Activated CD8-positive, alpha-beta memory T cell treated with anti-CD3 and anti-CD28 coated beads for 36 hours (primary cell): ENCODE measurements around the gene TAS1R2. TPM values are rescaled to one million over a fixed set of nuclear protein-coding genes. Genes with fewer than 3 reads are reported as not detected.

ENCODE experiments used
- CTCF ChIA-PET: fragments of 350-600 bp; sonication (Branson Sonifier 250); formaldehyde crosslinking; loops from one replicate; lab custom pipeline; 2021; ENCODE audit warnings: antibody characterized with exemption; lab: Charles Lee
- POLR2A ChIA-PET: fragments of 350-600 bp; sonication (Branson Sonifier 250); formaldehyde crosslinking; loops from one replicate; lab custom pipeline; 2021; ENCODE audit warnings: antibody characterized with exemption; lab: Charles Lee
- total RNA-seq, 2 experiments: library from RNA; stranded (reverse); gene quantifications; one replicate each; pipeline ENCODE4 v1.2.3, GENCODE V29; 2021

TAS1R2 gene
- total RNA-seq, 2 experiments from 2014 or later, result not detected

DNA sequence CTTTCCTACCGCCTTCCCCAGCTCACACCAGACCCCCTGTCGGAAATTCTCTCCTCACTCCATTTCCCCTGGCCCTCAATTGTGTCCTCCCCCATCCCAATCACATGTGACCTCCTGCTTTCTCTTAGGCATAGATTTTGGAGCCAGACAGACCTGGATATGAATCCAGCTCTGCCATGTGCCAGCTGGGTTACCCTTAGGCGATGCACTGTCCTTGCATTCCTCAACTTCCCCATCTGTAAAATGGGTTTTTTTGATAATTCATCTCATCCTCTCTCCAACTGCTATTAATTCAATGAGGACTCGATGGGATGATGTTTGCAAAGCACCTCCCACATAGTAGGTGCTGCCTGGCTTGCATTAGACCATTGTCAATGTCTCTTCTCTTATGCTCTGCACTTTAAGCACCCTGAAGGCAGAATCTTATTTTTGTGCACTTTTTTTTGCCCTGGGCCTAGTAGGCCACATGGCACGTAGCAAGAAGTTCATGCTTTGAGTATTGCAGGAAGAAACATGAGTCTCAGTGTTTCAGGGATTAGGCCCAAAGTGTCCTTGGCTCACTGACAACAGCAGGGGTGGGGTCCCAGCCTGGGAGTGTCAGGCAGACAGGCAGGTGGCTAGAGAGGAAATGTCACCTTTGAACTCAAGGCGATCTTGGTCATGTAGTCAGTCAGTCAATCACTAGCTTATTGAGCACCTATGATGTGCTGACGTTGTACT is 47.6 kb downstream of the TAS1R2 start:
- ChIA-PET POLR2A (no interaction called here), CTCF (no interaction called here)

DNA sequence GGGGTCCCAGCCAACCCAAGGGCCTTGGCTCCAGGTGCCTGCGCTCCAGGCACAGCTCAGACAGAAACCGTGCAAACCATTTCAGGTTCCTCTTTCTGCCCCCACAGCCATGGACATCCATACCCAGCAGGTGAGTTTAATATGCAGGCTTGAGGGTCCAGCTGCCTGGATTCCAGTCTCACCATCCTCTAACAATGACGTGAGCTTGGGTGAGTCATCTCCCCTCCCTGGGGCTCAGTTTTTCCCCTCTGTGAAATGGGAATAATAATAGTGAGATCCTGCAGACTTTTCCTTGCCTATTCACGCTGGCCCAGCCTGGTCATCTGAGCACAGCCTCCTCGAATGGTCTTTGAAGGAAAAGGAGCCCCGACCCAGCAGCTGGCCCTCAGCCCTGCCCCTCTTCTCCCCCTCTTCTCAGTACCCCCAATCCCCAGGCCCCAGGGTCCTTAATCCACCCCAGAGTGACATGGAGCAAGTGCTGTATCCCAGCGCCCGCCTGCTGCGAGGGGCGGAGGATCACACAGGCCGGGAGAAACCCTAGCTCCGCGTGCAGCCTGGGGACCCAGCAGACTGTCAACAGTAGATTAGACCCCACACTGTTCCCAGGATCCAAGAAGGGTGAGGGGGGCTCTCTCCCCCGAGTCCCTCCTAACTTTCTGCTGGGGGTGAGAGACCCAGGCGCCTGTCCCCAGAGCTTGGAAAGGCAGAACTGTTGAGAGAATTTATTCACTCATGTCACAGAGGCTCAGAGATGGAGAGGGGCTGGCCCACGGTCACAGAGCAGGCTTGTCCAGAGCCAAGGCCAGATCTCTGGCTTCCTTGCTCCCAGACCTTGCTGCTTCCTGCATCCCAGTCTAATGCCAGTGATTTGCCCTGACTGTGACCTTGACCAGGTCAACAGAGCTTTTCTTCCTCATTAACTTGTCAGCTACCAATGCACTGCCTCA is 49.2 kb downstream of the TAS1R2 start:
- ChIA-PET CTCF (no interaction called here), POLR2A (no interaction called here)

DNA sequence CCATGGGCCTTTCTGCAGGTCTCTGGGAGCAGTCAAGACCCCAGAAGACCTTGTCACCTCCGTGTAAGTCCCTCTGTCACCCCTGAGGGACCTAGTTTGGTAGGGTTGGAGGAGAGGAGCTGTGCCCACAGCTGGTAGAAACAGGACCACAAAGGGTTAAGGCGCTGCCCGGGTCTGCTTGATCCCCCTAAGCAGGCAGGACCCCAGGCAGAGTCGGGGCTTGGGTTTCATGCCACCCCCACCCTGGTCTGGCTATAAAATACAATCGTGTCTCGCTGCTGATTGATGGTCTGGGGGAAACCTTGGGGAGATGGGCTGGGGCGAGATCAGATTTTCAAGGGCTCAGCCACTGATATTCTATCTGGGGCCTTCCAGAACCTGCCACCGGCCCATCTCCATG is 50.9 kb downstream of the TAS1R2 start:
- ChIA-PET CTCF (no interaction called here), POLR2A (no interaction called here)

DNA sequence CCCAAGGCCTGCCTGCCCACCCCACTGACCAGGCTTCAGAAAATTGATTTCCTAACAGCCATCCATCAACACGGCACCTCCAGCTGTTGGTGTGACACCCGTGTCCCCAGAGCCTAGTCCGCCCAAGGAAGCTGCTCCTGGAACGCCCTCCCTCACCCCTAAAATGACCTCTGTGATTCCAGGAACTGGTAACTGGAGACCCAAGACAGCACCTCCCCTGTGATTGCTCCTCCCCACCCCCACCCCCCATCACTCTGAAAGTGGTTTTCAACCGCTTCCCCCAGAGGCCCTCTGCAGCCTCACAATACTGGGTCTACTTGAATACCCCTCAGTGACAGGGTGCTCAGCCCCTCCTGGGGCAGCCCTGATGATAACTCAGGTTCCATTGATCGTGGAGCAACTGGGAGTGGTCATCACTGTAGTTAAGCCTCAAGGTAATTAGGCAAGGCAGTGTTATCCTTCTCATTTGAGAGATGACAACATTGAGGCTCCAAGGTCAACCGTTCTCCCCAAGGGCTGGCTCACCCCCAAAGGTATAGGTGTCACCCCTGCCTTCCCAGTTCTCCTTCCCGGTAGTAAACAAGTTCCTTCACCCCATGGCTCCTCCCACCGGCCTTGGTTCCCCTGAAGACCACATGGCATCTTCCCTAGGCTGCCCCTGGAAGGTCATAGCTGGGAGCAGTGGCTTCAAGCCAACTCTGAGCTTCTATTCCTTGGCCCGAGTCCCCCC is 52.0 kb downstream of the TAS1R2 start:
- POLR2A ChIA-PET, result no interaction called here
- CTCF ChIA-PET, result interaction anchor here (1.0 kb wide), 1 partner anchor 210 kb away, joined by 3 read pairs; no protein-coding TSS in a partner anchor

DNA sequence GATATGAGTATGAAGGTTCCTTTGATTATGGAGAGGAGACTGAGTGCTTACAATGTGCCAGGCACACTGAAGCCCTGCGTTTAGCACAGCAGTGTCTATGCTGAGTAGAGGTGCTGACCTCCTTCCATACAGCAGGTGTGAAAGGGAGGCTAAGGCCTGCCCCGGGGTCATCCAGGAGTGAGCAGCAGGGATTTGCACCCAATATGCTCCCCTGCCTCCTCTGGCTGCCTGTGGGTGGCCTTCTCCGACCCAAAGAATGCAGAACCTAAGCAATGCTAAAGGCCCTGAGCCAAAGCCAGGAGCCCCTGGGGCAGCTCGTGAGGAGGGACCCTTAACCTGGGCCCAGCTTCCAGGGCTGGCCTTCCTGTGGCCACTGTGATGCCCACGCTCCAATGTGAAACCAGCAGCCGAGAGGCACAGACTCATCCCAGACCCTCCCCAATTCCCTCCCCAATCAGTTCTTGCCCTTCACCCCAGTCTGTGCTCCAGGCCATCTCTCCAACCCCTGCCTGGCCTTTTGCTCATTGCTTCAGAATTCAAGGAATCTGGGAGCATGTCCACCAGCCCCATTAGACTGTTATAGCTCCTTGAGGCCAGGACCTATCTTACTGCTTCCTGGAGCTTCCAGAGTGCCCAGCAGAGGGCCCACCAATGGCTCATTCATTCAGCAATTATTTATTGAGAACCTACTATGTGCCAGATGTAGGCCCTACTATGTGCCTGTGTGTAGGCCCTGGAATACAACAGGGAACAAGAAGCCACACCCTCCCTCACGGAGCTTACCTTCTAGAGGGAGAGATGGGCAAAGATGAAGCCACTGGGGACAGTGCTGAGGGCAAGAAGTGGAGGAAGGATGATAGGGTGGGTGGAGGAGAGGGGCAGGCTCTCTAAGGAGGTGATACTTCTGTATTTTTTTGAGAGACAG is 53.3 kb downstream of the TAS1R2 start:
- ChIA-PET POLR2A (no interaction called here), CTCF (no interaction called here)

DNA sequence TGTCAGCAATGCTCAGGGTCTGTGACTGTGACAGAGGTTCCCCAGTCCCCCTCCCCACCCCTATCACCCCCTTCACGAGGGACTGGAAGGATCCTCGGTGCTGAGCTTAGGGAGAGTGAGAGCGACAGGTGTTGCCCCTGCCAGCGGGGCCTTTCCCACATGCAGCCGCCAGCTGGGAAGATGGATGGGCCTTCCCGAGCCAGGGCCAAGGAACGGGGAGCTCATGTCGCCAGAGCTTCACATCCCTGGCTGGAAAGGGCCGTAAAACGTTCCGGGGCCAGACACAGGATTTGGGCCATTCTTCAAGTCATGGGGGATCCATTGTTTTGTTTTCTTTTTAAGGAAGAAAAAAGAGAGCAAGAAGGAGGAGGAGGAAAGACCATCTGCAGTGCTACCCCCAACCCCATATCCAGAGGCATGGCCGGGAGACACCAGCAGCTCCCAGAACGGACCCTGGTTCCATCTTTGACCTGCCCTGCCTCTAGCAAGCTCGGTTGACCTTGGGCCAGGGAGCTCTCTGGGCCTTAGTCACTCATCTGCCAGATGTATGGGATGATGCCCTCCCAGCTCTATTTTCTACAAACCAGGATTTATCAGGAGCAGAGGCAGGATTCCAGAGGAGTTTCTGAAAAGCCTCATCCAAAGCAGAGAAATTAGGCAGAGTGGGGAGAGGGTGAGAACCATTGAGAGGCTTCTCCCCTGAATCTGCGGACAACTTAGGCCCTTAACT is 54.1 kb downstream of the TAS1R2 start:
- POLR2A ChIA-PET, result no interaction called here

DNA sequence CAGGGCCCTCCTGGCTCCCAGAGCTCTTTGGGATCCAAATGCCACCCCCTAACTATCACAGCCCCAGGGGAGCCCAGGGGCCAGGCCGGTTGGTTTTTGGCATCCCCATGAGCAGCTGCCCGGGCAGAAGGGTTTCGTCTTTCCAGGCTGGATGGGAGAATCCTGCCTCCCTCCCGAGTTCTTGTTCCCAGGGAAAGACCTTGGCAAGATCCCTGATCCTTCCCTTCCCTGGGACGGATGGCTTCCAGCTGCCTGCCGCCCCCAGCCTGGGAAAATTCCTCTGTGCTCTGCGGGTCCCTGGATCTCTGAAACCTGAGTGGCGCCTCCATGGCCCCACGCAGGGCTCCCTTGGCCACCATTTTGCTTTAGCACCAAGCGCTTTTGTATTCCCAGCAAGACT is 55.6 kb downstream of the TAS1R2 start:
- CTCF ChIA-PET, result no interaction called here
- POLR2A ChIA-PET, result no interaction called here

More for the DNA sequence above, 54.1 kb downstream of the TAS1R2 start:
- CTCF ChIA-PET, result interaction anchor here (0.9 kb wide), 1 partner anchor 14 kb away, joined by 3 read pairs; no protein-coding TSS in a partner anchor

DNA sequence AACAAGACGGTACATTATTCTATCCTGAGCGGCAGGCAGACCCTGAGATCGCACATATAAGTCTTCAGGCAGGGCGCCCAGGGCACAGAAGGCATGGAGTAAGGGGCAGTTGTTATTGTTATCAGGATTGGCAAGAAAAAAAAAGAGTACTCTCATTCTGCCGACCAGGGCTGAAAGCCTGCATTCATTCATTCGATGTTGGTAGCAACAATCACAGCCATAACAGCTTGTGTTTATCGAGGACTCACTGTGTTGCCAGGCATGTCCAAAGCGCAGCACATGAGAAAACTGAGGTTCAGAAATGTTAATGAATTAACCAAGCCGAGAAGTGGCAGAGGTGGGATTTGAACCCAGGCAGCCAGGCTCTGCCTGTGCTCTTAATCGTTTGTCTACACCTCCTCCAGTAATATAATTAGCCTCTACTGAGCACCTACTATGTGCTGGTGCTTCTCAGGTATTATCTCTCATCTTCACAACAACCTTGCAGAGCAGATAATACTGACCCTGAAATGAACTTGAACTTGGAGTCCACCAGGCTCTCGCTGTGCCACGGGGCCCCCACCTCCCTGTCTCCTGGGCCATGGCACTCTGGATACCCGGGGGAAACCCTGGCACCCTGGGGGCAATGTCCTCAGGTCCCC is 56.2 kb downstream of the TAS1R2 start:
- CTCF ChIA-PET, result no interaction called here
- POLR2A ChIA-PET, result no interaction called here

DNA sequence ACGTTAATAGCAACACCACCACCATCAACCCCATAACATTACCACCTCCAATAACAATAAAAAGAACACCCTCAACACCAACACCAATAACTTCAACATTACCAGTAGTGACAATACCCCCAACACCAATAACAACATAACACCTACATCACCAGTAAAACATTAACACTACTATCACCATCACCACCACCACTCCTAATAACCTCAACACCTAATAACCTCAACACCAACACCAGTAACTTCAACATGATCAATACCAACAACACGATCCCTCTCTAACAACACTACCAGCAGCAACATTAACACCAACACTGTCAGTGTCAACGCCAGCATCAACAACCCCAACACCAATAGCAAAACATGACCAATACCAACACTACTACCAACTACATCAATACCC is 57.2 kb downstream of the TAS1R2 start:
- POLR2A ChIA-PET, result no interaction called here
- CTCF ChIA-PET, result no interaction called here

DNA sequence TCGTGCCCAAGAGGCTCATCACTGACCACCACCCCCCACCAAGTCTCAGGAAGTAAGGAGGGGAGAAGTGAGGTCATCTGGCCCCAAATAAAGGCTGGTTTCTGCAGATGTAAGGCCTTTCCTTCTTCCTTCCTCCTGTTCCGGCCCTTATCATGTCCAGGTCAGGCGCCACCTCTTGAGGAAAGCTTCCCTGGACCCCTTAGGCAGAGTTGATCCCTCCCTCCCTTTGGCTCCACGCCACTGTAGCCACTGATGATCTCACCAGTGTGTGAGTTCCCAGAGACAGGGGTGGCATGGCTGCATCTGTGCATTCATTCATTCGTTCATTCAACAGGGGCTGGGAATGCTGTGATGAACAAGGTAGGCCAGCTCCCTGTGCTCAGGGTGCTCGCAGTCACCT is 59.2 kb downstream of the TAS1R2 start:
- POLR2A ChIA-PET, result no interaction called here
- CTCF ChIA-PET, result no interaction called here

DNA sequence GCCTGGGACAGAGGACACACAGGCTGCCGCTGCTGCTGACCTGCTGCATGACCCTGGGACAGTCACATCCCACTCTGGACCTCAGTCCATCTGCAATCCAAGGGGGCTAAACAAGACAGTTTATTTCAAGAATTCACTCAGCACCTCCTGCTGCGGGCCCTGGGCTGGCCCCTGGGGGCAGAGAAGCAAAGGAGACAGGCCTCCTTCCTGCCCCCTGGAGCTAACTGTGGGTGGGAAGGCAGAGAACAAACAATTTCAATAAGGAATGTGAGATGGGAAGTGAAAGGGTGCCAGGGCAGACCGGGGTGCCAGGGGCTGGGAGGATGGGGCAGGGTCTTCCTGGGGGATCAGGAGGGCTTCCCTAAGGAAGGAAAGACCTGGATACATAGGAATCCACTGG is 60.0 kb downstream of the TAS1R2 start:
- ChIA-PET CTCF (interaction anchor here (0.6 kb wide), 1 partner anchor 9 kb away, joined by 3 read pairs; no protein-coding TSS in a partner anchor), POLR2A (no interaction called here)

DNA sequence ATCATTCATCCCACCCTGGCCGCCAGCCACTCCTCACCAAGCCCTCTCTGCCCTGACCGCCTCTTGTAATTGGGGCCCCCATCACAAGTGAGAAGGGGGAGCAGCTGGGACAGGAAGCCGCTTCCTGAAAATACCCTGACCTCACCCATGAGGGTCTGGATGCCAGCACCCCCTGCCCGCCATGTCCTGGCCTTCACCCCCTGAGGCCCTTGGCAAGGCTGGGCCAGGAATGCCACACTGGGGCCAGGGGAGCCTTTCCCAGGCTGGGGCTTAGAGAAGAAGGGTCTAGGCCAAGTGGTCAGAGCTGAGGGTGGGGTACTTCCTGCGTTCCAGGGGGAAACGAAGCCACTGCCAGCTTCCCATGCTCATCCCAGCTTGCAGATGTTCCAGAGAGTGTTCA is 60.5 kb downstream of the TAS1R2 start:
- ChIA-PET POLR2A (no interaction called here), CTCF (interaction anchor here (0.6 kb wide), 1 partner anchor 8 kb away, joined by 3 read pairs; no protein-coding TSS in a partner anchor)

DNA sequence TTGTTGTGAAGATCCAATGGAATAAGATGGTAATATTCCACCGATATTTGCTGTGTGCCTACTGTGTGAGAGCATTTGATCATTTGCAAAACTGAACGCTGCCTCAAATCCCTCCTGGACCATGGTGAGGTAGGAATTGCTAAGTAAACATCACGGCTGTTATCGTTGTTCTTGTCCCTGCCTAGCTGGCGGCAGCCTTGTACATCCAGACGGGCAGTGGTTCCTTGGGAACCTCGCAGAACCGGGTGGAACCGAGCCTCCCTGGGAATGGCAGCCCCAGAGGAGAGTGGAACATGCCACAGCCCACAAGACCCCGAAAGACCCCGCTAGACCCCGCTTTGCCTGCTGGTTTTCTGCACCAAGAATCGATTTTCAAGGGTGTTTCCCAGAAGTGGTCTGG is 60.9 kb downstream of the TAS1R2 start:
- ChIA-PET POLR2A (no interaction called here), CTCF (no interaction called here)

DNA sequence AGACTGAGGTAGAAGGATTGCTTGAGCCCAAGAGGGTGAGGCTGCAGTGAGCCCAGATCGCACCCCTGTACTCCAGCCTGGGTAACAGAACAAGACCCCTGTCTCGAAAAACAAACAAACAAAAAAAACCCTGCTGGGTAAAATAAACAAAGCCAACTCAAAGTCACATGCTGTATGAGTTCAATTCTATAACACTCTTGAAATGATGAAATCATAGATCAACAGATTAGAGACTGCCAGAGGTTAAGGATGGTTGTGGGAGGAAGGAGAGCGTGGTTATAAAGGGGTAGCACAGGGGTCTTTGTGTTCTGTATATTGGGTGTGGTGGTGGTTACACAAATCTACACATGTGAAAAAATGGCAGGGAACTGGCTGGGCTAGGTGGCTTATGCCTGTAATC is 62.5 kb downstream of the TAS1R2 start:
- CTCF ChIA-PET, result no interaction called here
- POLR2A ChIA-PET, result no interaction called here

DNA sequence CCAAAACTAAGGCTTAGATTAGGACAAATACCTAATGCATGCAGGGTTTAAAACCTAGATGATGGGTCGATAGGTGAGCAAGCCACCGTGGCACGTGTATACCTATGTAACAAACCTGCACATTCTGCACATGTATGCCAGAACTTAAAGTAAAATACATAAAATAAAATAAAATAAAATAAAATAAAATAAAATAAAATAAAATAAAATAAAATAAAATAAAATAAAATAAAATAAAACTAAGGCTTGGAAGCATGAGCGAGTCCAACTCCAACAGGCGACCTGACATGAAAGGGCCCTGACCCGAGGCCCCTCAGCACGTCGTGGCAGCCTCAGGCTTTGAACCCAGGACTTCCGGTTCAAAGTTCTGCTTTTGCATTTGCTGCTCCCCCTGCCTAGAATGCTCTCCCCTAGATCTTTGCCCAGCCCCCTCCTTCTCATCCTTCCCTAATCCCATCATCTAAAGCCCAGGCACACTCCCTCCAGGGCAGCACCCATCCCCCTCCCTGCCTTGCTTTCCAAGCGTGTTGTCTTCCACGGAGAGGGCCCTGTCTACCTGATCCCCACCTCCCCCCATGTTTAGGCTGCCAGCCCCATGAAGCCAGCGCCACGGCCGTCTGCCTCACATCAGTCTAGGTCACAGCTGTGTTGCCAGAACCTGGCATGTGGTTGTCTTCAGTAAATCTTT is 64.3 kb downstream of the TAS1R2 start:
- CTCF ChIA-PET, result no interaction called here
- POLR2A ChIA-PET, result no interaction called here

DNA sequence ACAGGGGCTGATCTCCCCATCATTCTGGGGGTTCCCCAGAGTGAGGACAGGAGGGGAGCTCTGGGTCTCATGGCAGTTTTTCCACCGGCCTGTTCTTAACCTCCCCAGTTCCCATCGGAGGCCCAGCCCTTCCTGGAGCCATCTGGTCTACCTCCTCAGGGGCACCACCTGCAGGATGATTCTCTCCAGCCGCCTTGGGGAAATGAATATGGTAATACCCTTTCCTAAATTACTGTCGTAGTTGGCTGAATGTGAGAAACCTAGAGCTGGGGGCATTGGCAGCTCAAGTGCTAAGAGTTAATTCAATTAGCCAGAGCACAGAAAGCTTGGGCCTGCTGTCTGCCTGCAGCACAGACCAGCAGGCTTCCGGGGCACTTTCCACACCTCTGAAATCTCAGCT is 64.9 kb downstream of the TAS1R2 start:
- ChIA-PET CTCF (no interaction called here), POLR2A (no interaction called here)

DNA sequence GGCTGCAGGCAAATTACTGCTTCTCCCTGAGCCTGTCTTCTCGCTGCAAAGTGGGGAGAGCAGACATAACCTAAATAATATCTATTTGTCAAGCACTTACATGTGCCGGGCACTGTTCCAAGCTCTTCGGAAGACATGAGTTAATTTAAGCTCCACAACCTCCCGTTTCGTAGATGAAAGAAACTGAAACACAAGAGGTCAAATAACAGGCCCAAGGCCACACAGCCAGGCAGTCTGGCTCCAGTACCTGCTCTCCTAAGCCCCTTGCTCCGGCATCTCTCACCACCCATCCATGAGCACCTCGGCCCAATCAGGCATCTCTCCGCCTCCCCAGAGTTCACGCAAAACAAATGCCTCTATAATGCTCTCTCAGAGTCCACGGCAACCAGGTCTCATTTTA is 65.4 kb downstream of the TAS1R2 start:
- ChIA-PET POLR2A (no interaction called here), CTCF (no interaction called here)
